Transverse colon (tissue), 4 donors: Measurements from ENCODE around the gene ZFP57.

Experiments used
- POLR2A ChIP-seq: fragments of 450-650 bp; IDR thresholded peaks from one replicate; pipeline ENCODE4 v1.6.1; 2016; ENCODE audit warnings: antibody characterized with exemption, mild to moderate bottlenecking, moderate library complexity
- POLR2AphosphoS5 ChIP-seq, 3 donors: sonication (generic); formaldehyde crosslinking; IDR thresholded peaks; one replicate each; pipeline ENCODE4 v1.6.1; 2016; ENCODE audit warnings: antibody characterized with exemption in 3 of 3
- TF ChIP-seq, protein P1 (sequence below), 5 experiments: fragments of 200-600 bp in 3 of 5; fragments of 450-650 bp in 2 of 5; sonication (generic) in 3 of 5; IDR thresholded peaks; 1 replicate in 2 of 5; 2 replicates in 3 of 5; pipeline ENCODE4 v1.5.1; 2016 to 2017; ENCODE audit warnings: antibody characterized with exemption in 5 of 5, inconsistent platforms in 3 of 5, mild to moderate bottlenecking in 2 of 5, moderate library complexity in 1 of 5

DNA sequence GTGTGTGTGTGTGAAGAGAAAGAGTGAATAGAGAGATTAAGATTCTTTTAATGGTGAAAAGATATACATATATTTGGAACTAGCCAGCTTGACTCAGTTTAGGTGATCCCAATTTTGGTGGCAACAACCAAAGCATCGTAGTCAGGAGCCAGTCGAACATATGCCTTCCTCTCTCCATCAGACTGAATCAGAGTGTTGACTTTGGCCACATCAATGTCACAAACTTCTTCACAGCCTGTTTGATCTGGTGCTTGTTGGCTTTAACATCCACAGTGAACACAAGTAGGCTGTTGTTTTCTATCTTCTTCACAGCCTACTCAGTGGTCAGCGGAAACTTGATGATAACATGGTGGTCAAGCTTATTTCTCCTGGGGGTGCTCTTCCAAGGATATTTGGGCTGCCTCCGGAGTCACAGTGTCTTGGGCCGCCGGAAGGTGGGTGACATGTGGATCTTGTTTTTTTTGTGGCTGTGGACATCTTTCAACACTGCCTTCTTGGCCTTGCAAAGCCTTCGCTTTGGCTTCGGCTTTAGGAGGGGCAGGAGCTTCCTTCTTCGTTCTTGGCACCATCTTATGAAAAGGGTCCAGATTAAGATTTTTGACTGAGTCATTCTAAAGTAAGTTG is 45.7 kb upstream of the ZFP57 start:
- TF ChIP-seq, protein P1, sequence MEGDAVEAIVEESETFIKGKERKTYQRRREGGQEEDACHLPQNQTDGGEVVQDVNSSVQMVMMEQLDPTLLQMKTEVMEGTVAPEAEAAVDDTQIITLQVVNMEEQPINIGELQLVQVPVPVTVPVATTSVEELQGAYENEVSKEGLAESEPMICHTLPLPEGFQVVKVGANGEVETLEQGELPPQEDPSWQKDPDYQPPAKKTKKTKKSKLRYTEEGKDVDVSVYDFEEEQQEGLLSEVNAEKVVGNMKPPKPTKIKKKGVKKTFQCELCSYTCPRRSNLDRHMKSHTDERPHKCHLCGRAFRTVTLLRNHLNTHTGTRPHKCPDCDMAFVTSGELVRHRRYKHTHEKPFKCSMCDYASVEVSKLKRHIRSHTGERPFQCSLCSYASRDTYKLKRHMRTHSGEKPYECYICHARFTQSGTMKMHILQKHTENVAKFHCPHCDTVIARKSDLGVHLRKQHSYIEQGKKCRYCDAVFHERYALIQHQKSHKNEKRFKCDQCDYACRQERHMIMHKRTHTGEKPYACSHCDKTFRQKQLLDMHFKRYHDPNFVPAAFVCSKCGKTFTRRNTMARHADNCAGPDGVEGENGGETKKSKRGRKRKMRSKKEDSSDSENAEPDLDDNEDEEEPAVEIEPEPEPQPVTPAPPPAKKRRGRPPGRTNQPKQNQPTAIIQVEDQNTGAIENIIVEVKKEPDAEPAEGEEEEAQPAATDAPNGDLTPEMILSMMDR (IDR thresholded peaks at IDR 0.05): no peak
- TF ChIP-seq POLR2AphosphoS5 (IDR thresholded peaks at IDR 0.05): no peak
- TF ChIP-seq POLR2A: no peak
